Measurements from ENCODE around the gene RAB9A. TPM values are rescaled to one million over a fixed set of nuclear protein-coding genes. Genes with fewer than 3 reads are reported as not detected.
"Not testable (repeated sequence)": the region's sequence is repeated elsewhere in the genome, so short reads cannot be mapped to it uniquely, and the experiment has no call there.

RAB9A gene
- total RNA-seq, 2 experiments from 2014 or later = 24.9 to 31.4 TPM

DNA sequence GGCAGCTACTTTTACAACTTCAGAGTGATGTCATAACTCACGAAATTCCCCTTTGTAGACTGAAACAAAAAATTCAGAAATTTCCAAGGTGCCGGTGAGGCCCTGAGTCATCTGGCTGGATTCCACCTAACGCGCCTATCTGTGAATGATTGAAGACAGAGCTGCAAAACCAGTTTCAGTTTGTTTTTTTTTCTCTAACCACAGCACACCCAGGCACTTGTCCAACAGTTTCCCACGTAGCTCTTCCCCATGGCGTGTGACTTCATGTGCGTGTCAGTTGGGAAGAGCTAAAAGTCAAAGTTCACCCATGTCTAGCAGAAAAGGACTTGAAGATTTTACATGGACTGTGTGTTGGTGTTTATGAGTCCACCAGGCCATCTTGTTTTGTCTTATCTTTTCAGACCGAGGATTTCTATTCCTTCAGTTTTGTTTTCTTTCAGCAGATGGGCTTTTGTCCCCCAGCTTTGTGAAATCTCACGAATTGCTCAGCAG, 19.6 kb upstream of the RAB9A start:
- intact Hi-C loops (cut with DNase I, micrococcal nuclease) = loop anchor here (1.0 to 2.0 kb wide), 6 partner anchors 8 to 66 kb away; partner anchors contain the start of genes OFD1 (in 2 of the 2), TRAPPC2 (in 2 of the 2) and TCEANC (in 1 of the 2)
- H3K4me1 Mint-ChIP-seq = peaks cover 11% of the 10 kb centered on the region
- H3K9me3 Mint-ChIP-seq (ENCODE audit: low read depth) = no peaks in the 10 kb centered on the region
- peaks cover 10% of the 10 kb centered on the region for H3K36me3 Mint-ChIP-seq (ENCODE audit: low read depth)
- peak overlapping the region; percentile 51 for H3K4me3 Mint-ChIP-seq
- H3K27ac Mint-ChIP-seq = peak overlapping the region; percentile 93
- ChIA-PET POLR2A (interaction anchor here (0.6 to 1.5 kb wide), 6 partner anchors 18 to 360 kb away, joined by 3 to 9 read pairs (median 4); partner anchors contain the start of genes OFD1, RAB9A and TRAPPC2), CTCF (interaction anchor here (0.7 to 1.6 kb wide), 6 partner anchors 10 to 82 kb away, joined by 3 to 8 read pairs (median 4); partner anchors contain the start of genes OFD1, RAB9A and TRAPPC2)
- ATAC-seq (peak; percentile 93), DNase-seq (peak; percentile 76)
- H3K27me3 Mint-ChIP-seq = no peaks in the 10 kb centered on the region

DNA sequence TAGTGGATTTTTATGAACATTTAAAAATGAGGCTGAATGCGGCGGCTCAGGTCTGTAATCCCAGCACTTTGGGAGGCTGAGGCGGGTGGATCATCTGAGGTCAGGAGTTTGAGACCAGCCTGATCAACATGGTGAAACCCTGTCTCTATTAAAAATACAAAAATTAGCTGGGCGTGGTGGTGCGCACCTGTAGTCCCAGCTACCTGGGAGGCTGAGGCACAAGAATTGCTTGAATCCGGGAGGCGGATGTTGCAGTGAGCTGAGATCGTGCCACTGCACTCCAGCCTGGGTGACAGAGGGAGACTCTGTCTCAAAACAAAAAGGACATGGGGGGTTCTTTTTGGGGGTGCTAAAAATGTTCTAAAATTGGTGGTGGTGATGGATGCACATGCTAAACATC, 19.2 kb upstream of the RAB9A start:
- H3K27me3 Mint-ChIP-seq; H3K36me3 Mint-ChIP-seq (ENCODE audit: low read depth); ATAC-seq; H3K9me3 Mint-ChIP-seq (ENCODE audit: low read depth): not testable (repeated sequence)
- CTCF ChIA-PET = interaction anchor here (0.6 to 1.6 kb wide), 6 partner anchors 11 to 384 kb away, joined by 3 to 8 read pairs (median 4); partner anchors contain the start of genes OFD1, RAB9A and TRAPPC2
- DNase-seq = peak; percentile 19
- Mint-ChIP-seq H3K27ac (peak overlapping the region; percentile 93), H3K4me3 (peak overlapping the region; percentile 51), H3K4me1 (peaks cover 11% of the 10 kb centered on the region)
- intact Hi-C loops (cut with DNase I, micrococcal nuclease) = loop anchor here (1.0 to 2.0 kb wide), 6 partner anchors 8 to 65 kb away; partner anchors contain the start of genes OFD1 (in 2 of the 2), TRAPPC2 (in 2 of the 2) and TCEANC (in 1 of the 2)
- POLR2A ChIA-PET = interaction anchor here (0.6 to 1.5 kb wide), 5 partner anchors 19 to 360 kb away, joined by 3 to 9 read pairs (median 5); partner anchors contain the start of genes OFD1, RAB9A and TRAPPC2

DNA sequence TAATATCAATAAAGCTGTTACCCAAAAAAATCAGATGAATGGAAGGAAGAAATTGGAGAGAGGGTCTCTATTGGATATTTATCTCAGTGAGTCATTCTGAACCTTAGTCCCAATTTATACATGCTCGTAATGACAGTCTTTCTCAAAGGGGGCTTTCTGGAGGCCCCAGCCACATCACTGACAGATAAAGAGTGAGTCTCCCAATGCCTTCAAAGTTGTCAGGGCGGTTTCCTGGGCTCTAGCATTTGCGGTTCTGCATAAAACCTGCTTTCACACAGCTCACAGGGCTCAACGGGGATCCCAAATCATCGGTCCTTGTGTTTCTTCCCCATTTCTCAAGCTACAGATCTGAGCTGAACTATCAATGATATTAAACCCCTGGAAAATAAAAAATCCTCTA, 18.7 kb upstream of the RAB9A start:
- Mint-ChIP-seq H3K27ac (no peak overlapping the region), H3K9me3 (ENCODE audit: low read depth) (no peaks in the 10 kb centered on the region), H3K27me3 (no peaks in the 10 kb centered on the region), H3K4me1 (peaks cover 11% of the 10 kb centered on the region), H3K4me3 (no peak overlapping the region), H3K36me3 (ENCODE audit: low read depth) (peaks cover 9% of the 10 kb centered on the region)
- POLR2A ChIA-PET = interaction anchor here (0.6 to 1.5 kb wide), 2 partner anchors 19 to 71 kb away, joined by 5 to 6 read pairs; partner anchors contain the start of gene RAB9A
- CTCF ChIA-PET = interaction anchor here (0.6 to 1.6 kb wide), 6 partner anchors 11 to 751 kb away, joined by 3 to 8 read pairs (median 5); partner anchors contain the start of genes OFD1, RAB9A and TRAPPC2
- ATAC-seq = no peak
- no peak for DNase-seq
- intact Hi-C loops (cut with DNase I, micrococcal nuclease) = no loop called here

DNA sequence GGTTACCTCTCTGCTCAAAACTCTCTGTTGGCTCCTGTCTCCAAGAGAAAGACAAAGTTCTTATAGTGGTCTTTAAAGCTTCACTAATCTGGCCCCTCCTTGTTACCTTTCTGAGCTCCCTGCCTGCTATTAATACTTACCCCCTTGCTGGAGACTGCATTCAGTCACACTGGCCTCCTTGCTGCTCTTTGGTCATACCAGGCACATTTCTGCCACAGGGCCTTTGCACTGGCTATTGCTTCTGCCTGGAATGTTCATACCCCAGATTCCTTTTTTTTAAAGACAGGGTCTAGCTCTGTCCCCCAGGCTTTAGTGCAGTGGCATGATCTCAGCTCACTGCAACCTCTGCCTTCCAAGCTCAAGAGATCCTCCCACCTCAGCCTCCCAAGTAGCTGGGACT, 15.9 kb upstream of the RAB9A start:
- no peak overlapping the region for H3K27ac Mint-ChIP-seq
- H3K36me3 Mint-ChIP-seq (ENCODE audit: low read depth) = peaks cover 9% of the 10 kb centered on the region
- POLR2A ChIA-PET = no interaction called here
- H3K9me3 Mint-ChIP-seq (ENCODE audit: low read depth) = no peaks in the 10 kb centered on the region
- CTCF ChIA-PET = no interaction called here
- H3K27me3 Mint-ChIP-seq = no peaks in the 10 kb centered on the region
- DNase-seq (no peak), ATAC-seq (no peak)
- peaks cover 11% of the 10 kb centered on the region for H3K4me1 Mint-ChIP-seq
- H3K4me3 Mint-ChIP-seq = no peak overlapping the region
- intact Hi-C loops (cut with DNase I, micrococcal nuclease) = no loop called here

DNA sequence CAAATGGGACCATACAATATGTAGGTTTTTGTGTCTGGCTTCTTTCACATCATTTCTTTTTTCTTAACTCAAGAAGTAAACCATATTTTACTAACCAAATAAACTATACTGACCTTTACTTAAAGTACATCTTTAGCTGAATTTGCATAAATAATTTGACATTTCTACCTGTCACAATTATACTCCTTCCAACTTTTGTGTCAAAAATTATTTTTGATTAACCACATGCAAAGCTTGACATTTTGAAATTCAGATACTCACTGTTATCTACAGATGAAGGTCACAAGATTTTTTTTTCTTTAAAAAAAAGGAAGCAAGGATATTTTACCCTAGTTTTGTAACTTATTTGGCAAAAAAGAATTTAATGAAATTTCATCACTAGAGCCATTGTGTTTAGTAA, 12.0 kb upstream of the RAB9A start:
- ChIA-PET POLR2A (no interaction called here), CTCF (no interaction called here)
- no peak overlapping the region for H3K4me3 Mint-ChIP-seq
- H3K36me3 Mint-ChIP-seq (ENCODE audit: low read depth) = no peaks in the 10 kb centered on the region
- intact Hi-C loops (cut with DNase I, micrococcal nuclease) = no loop called here
- H3K27ac Mint-ChIP-seq = no peak overlapping the region
- H3K4me1 Mint-ChIP-seq = no peaks in the 10 kb centered on the region
- no peak for DNase-seq
- no peaks in the 10 kb centered on the region for H3K27me3 Mint-ChIP-seq
- ATAC-seq = no peak
- no peaks in the 10 kb centered on the region for H3K9me3 Mint-ChIP-seq (ENCODE audit: low read depth)

DNA sequence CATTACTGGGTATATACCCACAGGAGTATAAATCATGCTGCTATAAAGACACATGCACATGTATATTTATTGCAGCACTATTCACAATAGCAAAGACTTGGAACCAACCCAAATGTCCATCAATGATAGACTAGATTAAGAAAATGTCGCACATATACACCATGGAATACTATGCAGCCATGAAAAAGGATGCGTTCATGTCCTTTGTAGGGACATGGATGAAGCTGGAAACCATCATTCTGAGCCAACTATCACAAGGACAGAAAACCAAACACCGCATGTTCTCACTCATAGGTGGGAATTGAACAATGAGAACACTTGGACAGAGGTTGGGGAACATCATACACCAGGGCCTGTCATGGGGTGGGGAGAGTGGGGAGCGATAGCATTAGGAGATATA, 9.2 kb upstream of the RAB9A start:
- H3K9me3 Mint-ChIP-seq (ENCODE audit: low read depth); DNase-seq; POLR2A ChIA-PET; H3K27me3 Mint-ChIP-seq; CTCF ChIA-PET; ATAC-seq; H3K36me3 Mint-ChIP-seq (ENCODE audit: low read depth); H3K27ac Mint-ChIP-seq; H3K4me1 Mint-ChIP-seq; H3K4me3 Mint-ChIP-seq: not testable (repeated sequence)
- intact Hi-C loops (cut with DNase I, micrococcal nuclease) = loop anchor here in 1 of 2 experiments (10.0 kb wide), 1 partner anchor 605 kb away; no protein-coding TSS in a partner anchor

DNA sequence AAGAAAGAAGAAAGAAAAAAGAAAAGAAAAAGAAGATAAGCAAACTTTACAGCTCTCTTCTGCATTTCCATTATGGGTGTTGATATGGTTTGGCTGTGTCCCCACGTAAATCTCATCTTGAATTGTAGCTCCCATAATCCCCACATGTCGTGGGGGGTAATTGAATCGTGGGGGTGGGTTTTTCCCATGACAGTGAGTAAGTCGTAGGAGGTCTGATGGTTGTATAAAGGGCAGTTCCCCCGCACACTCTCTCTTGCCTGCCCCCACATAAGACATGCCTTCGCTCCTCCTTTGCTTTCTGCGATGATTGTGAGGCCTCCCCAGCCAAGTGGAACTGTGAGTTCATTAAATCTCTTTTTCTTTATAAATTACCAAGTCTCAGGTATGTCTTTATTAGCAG, 7.3 kb upstream of the RAB9A start:
- peaks cover 16% of the 10 kb centered on the region for H3K4me1 Mint-ChIP-seq
- H3K4me3 Mint-ChIP-seq = no peak overlapping the region
- no peaks in the 10 kb centered on the region for H3K36me3 Mint-ChIP-seq (ENCODE audit: low read depth)
- intact Hi-C loops (cut with DNase I, micrococcal nuclease) = loop anchor here in 1 of 2 experiments (10.0 kb wide), 1 partner anchor 607 kb away; no protein-coding TSS in a partner anchor
- no peaks in the 10 kb centered on the region for H3K27me3 Mint-ChIP-seq
- no peak for ATAC-seq
- CTCF ChIA-PET = no interaction called here
- POLR2A ChIA-PET = no interaction called here
- no peaks in the 10 kb centered on the region for H3K9me3 Mint-ChIP-seq (ENCODE audit: low read depth)
- no peak for DNase-seq
- no peak overlapping the region for H3K27ac Mint-ChIP-seq

DNA sequence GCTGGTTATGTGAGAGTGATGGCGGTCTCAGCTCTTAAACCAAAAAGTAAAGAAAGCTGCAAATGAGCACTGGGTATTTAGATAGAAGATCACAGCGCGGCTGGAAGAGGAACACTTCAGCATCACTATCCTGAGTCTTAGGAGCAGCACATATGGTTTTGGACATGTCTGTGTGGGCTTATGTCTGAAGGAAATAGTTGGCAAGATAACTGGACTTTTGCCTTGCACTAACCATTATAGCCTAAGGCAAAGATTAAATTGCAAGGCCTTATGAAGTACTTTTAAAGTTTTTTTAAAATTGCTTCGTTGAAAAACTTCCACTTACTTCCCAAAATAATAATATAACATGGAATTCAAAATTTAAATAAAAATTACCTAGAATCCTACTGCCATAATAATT, 4.6 kb upstream of the RAB9A start:
- ChIA-PET CTCF (no interaction called here), POLR2A (no interaction called here)
- Mint-ChIP-seq H3K9me3 (ENCODE audit: low read depth) (no peaks in the 10 kb centered on the region), H3K27ac (peak overlapping the region; percentile 43), H3K4me1 (peaks cover 31% of the 10 kb centered on the region), H3K36me3 (ENCODE audit: low read depth) (no peaks in the 10 kb centered on the region), H3K4me3 (no peak overlapping the region), H3K27me3 (no peaks in the 10 kb centered on the region)
- DNase-seq = no peak
- no peak for ATAC-seq
- intact Hi-C loops (cut with DNase I, micrococcal nuclease) = loop anchor here in 1 of 2 experiments (10.0 kb wide), 1 partner anchor 610 kb away; no protein-coding TSS in a partner anchor

DNA sequence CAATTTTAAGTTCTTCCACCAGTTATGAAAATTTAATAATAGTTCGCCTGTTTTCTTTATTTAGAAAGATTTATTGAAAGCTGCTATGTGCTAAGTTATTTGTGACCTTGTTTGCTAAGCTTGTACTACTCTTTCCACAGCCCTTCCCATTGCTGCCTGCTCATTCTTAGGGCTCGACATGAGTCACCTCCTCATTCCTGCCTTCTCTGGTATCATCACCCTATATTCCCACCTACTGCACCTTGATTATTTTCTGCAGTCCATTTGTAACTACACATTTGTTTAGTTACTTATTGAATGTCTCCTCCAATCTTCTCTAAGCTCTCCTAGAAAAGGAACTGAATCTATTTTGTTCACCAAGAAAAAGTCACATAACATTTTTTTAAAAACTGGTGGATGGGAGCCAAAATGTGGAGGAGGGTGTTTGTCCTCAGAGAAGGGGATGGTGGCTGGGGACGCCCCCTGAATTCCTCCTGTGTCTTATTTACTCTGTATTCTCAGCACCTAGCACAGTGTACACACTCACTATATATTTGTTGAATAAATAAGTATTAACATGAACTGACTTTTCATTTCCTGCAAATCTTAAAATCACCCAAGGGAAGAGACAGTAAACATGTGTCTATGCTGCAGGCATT, 3.7 kb upstream of the RAB9A start:
- no peak for DNase-seq
- ChIA-PET POLR2A (no interaction called here), CTCF (no interaction called here)
- intact Hi-C loops (cut with DNase I, micrococcal nuclease) = loop anchor here in 1 of 2 experiments (5.0 to 10.0 kb wide), 2 partner anchors 610 to 728 kb away; no protein-coding TSS in a partner anchor
- Mint-ChIP-seq H3K9me3 (ENCODE audit: low read depth) (no peaks in the 10 kb centered on the region), H3K4me1 (peaks cover 32% of the 10 kb centered on the region), H3K27me3 (no peaks in the 10 kb centered on the region), H3K27ac (peak overlapping the region; percentile 78), H3K4me3 (no peak overlapping the region), H3K36me3 (ENCODE audit: low read depth) (peaks cover 3% of the 10 kb centered on the region)
- no peak for ATAC-seq

DNA sequence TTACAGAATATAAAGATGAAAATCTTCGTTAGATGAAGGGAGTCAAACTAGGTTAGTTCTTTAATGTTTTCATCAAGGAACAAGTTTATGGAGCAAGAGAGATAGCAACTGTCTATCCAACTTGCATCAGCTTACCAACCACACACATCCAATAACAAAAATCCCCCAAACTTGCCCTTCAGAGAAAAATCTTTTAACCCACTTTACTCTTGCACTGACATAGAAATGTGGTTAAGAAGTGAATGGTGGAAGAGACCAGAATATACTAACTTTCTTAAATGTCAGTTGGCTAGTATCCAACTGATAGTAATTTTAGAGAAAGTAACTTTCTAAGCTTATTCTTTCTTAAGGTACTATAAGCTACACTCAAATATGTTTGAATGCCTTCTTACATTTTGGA, 1.7 kb upstream of the RAB9A start:
- Mint-ChIP-seq H3K4me1 (peaks cover 47% of the 10 kb centered on the region), H3K4me3 (no peak overlapping the region), H3K27me3 (no peaks in the 10 kb centered on the region), H3K27ac (peak overlapping the region; percentile 97), H3K36me3 (ENCODE audit: low read depth) (peaks cover 9% of the 10 kb centered on the region), H3K9me3 (ENCODE audit: low read depth) (no peaks in the 10 kb centered on the region)
- intact Hi-C loops (cut with DNase I, micrococcal nuclease) = loop anchor here in 1 of 2 experiments (1.0 to 10.0 kb wide), 3 partner anchors 18 to 730 kb away; no protein-coding TSS in a partner anchor
- POLR2A ChIA-PET = interaction anchor here (0.6 kb wide), 1 partner anchor 176 kb away, joined by 5 read pairs; no protein-coding TSS in a partner anchor
- ATAC-seq = no peak
- CTCF ChIA-PET = interaction anchor here (0.7 to 2.8 kb wide), 5 partner anchors 17 to 180 kb away, joined by 3 to 10 read pairs (median 5); partner anchors contain the start of genes OFD1 and TRAPPC2
- DNase-seq = no peak

DNA sequence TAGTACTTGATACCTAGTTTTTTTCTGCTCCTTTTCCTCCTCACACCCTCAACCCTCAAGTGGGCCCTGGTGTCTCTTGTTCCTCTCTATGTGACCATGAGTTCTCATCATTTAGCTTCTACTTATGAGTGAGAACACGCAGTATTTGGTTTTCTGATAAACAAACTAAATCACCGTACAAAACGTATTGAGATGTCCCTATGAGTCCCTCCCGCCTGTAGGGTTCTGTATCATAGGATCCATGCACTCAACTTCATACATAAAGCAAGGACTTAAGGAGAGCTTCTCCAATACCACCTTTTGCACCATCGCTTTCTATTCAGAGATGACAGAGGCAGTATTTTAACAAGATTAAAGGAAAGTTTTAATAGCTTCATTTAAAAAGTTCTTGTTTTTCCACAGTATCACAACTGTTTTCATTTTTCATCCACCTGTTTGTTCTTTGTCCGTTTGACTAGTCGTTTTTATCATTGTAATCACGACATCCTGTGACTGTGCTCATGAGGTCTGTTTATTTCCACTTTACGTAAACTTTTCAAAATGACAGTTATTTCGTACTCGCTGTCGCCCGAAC, 457 bp upstream of the RAB9A start:
- ATAC-seq = peak; percentile 23
- H3K9me3 Mint-ChIP-seq (ENCODE audit: low read depth) = no peaks in the 10 kb centered on the region
- peak overlapping the region; percentile 85 for H3K4me3 Mint-ChIP-seq
- peak; percentile 8 for DNase-seq
- ChIA-PET POLR2A (interaction anchor here (0.7 to 1.4 kb wide), 5 partner anchors 19 to 54 kb away, joined by 3 to 6 read pairs (median 4); partner anchors contain the start of genes OFD1, TCEANC and TRAPPC2), CTCF (interaction anchor here (1.0 to 2.8 kb wide), 7 partner anchors 19 to 341 kb away, joined by 3 to 10 read pairs (median 5); partner anchors contain the start of genes GEMIN8, OFD1 and TRAPPC2)
- no peaks in the 10 kb centered on the region for H3K27me3 Mint-ChIP-seq
- peak overlapping the region; percentile 97 for H3K27ac Mint-ChIP-seq
- H3K4me1 Mint-ChIP-seq = peaks cover 59% of the 10 kb centered on the region
- peaks cover 13% of the 10 kb centered on the region for H3K36me3 Mint-ChIP-seq (ENCODE audit: low read depth)
- intact Hi-C loops (cut with DNase I, micrococcal nuclease) = loop anchor here (1.0 to 10.0 kb wide), 5 partner anchors 19 to 731 kb away; partner anchors contain the start of genes OFD1 (in 1 of the 2) and TRAPPC2 (in 1 of the 2)

All from activated CD4-positive, alpha-beta T cell treated with anti-CD3 and anti-CD28 coated beads for 36 hours (primary cell).